GM18502 (cell line): Measurements from ENCODE around the gene SDHA.
"Not testable (repeated sequence)": the region's sequence is repeated elsewhere in the genome, so short reads cannot be mapped to it uniquely, and the experiment has no call there.

Experiments used
- ATAC-seq: cut with Tn5 transposase; IDR thresholded peaks from one replicate; pipeline ENCODE4 v1.9.1; 2021; ENCODE audit warnings: mild to moderate bottlenecking; ENCODE audit not compliant: unreplicated experiment, poor library complexity

Gene SDHA

DNA sequence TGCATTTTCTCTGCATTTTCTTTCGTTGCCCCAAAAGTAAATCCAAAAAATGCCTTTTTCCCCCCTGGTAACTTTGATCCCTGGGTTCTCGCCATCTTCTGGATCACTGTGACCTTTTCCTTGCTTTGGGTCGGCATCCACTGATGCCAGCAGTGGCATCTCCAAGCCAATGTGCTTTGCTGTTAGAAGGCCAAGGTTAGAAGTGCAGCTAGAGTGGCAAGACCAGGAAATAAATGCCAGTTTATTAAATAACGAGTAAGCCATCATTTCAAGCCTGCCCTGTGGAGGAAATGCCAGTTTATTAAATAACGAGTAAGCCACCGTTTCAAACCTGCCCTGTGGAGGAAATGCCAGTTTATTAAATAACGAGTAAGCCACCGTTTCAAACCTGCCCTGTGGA is 33.4 kb downstream of the SDHA start:
- ATAC-seq = not testable (repeated sequence)

DNA sequence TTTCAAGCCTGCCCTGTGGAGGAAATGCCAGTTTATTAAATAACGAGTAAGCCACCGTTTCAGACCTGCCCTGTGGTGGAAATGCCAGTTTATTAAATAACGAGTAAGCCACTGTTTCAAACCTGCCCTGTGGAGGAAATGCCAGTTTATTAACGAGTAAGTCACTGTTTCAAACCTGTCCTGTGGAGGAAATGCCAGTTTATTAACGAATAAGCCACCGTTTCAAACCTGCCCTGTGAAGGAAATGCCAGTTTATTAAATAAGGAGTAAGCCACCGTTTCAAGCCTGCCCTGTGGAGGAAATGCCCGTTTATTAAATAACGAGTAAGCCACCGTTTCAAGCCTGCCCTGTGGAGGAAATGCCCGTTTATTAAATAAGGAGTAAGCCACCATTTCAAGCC is 33.9 kb downstream of the SDHA start:
- ATAC-seq = not testable (repeated sequence)

GRCh38 chr5:252546-252945 is 34.4 kb downstream of the SDHA start:
- ATAC-seq = no peak

DNA sequence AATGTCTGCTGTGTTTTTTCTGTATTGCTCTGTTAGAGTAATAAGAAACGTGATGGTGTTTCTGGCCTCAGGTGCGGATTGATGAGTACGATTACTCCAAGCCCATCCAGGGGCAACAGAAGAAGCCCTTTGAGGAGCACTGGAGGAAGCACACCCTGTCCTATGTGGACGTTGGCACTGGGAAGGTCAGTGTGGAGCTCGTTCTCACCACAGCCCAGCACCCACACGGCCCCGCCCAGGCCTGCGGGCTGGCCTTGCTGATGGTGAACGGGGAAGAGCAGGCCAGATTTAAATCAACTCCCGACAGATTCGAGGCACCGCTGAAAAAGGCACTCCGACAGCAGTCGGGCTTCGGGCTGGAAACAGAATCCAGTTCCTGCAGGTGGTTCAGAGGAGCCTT is 36.2 kb downstream of the SDHA start:
- ATAC-seq = not testable (repeated sequence)

DNA sequence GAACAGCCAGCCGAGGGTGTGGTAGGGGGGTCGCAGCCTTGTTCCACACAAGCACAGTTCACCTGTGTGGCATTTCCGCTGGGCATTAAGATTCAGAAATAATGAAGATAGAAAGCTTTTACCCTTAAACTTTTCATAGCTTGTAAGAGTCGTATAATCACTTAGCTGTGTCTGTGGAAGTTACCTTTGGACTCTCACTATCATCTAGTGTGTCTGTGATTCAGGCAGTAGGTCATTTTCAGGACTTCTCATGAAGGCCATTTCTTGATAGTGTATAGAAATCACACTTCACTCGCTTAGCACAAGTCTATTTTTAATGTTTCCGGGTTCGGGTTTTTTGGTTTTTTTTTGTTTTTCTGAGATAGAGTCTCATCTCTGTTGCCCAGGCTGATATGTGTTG is 37.0 kb downstream of the SDHA start:
- ATAC-seq = not testable (repeated sequence)

- not testable (repeated sequence) for ATAC-seq
Observed at GRCh38 chr5:256347-256746, 38.2 kb downstream of the SDHA start.

- no peak for ATAC-seq
Observed at GRCh38 chr5:257148-257547, 39.0 kb downstream of the SDHA start.

GRCh38 chr5:263275-263974 is 45.3 kb downstream of the SDHA start:
- not testable (repeated sequence) for ATAC-seq

DNA sequence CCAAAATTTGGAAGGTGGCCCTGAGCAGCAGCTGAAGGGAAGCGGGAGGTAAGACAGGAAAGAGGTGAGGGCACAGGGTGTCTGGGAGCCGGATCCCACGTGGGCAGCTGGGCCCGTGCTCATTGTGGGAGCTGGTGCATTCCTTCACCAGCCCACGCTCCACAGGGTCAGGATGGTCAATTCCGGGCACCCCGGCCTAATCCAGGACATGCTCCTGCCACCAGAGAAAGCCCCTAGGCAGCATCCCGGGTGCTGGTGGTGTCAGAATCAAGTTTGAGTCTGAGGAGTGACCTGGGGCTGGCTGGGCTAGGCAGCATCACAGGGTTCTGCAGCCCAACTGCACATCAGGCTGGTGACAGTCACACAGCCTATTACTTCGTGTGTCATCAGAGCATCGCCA is 46.2 kb downstream of the SDHA start:
- ATAC-seq = no peak

GRCh38 chr5:266311-267026 is 48.3 kb downstream of the SDHA start:
- ATAC-seq = not testable (repeated sequence)

DNA sequence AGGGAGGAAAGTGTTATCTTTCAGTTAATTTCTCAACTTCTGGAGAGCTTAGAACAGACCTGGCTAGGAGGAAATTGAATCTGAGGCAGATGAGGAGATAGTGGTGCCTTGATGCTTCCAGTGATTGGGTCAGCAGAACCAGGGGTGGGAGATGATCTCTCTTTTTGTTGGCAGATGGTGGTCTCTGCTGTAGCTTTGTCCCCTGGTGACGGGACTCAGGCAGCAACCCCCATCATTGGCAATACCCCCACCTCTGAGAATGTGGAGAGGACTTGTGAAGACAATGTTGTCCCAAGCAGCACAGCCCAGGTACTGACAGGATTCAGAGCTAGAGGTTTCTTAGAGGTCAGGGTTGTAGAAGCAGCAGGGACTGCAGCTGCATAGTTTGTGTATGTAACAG is 49.6 kb downstream of the SDHA start:
- no peak for ATAC-seq

DNA sequence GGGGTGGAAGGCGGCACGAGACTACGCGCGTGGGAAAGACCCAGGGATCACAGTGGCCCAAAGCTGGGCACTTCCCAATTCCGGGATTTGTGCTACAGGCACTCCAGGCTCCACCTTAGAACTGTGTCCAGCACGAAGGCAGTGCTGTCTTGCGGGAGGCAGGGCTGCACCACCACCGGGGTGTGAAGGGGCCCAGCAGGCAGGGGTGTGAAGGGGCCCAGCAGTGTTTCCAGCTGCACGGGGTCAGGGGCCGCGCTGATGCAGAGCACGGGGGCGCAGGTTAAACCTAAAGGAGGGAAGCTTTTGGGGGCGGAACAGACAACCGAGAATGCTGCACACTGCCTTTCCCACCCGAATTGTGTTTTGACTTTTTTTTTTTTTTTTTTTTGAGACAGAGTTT is 52.2 kb downstream of the SDHA start:
- no peak for ATAC-seq

DNA sequence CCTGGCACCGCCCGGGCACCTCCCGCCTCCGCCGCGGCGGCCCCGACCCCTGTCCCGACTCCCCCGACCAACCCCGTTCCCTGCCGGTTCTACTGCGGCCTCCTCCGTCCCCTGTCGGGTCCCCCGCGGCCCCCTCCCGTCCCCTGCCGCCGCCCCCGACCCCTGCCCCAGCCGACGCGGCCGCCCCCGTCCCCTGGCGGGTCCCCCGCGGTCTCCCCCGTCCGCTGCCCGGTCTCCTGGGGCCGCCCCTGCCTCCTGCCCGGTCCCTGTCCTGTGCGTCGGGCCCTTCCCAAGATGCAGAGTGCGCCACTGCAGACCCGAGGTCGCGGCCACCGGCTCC is 53.7 kb downstream of the SDHA start:
- not testable (repeated sequence) for ATAC-seq

DNA sequence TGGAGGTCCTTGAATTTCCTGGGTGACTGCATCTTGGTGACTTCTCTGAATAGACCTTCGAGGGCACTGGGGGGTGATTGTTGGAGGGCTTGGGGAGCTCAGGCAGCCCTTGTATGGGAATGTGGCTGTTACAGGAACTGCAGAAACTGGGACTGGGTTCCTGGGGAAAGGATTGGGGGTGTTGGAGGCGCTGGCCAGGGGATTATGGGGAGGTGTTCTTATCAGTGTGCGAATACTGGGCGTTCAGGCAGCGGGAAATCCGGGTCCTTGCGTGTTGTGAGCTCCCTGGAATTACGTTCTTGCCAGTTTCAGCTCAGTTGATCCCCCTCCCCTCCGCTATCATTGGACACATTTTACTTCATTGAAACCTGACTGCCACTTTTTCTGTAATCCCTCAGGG is 55.0 kb downstream of the SDHA start:
- ATAC-seq = not testable (repeated sequence)

DNA sequence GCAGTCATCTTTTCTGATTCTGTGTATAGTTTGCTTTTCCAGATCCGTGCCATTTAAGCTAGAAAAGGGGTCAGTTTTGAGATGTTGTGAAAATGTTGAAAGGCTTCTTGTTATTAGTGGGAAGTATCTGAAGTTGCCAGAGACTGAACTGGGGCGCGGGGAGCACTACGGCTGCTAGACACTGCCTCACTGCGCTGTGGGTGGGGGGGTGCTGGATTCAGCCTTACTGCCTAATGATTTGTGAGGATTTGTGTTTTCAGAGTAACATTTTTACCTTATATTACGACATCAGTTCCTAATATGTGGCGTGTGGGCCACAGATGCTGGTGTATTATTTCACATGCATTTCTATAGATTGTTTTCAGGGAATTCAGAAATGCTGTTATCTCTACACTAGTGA is 55.4 kb downstream of the SDHA start:
- ATAC-seq = not testable (repeated sequence)

DNA sequence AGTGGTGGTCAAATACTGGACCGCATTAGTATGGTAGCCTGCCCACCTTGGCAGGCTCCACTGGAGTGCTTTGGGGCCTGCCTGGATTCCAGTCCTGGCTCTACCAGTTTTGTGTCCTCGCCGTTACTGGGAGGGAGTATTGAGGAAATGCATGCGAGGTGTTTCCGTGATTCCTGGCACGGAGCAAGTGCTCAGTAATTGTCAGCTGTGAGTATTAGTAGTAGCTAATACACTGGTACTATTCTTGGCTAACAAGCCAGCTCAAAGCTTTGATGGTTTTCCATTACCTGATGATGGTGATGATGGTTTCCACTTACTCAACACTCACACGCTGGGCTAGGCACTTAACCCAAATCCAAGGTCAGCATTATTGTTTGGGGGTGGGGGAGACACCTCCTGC is 56.2 kb downstream of the SDHA start:
- not testable (repeated sequence) for ATAC-seq

- ATAC-seq = no peak
Observed at GRCh38 chr5:278646-279045, 60.5 kb downstream of the SDHA start.

- not testable (repeated sequence) for ATAC-seq
Observed at GRCh38 chr5:279051-279665, 61.0 kb downstream of the SDHA start.

DNA sequence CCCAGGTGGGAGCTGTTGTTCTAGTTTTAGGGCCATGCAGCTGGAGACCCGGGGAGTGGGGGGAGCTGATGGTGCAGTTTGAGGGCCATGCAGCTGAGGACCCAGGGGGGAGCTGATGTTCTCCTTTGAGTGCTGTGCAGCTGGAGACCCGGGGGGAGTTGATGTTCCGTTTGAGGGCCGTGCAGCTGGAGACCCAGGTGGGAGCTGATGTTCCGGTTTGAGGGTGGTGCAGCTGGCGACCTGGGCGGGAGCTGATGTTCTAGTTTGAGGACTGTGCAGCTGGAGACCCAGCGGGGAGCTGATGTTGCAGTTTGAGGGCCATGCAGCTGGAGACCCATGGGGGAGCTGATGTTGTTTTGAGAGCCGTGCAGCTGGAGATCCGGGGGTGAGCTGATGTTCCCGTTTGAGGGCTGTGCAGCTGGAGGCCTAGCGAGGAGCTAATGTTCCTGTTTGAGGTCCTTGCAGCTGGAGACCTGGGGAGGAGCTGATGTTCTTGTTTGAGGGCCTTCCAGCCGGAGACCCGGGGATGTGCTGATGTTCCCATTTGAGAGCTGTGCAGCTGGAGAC is 68.0 kb downstream of the SDHA start:
- ATAC-seq = no peak

GRCh38 chr5:290200-290599 is 72.1 kb downstream of the SDHA start:
- not testable (repeated sequence) for ATAC-seq

DNA sequence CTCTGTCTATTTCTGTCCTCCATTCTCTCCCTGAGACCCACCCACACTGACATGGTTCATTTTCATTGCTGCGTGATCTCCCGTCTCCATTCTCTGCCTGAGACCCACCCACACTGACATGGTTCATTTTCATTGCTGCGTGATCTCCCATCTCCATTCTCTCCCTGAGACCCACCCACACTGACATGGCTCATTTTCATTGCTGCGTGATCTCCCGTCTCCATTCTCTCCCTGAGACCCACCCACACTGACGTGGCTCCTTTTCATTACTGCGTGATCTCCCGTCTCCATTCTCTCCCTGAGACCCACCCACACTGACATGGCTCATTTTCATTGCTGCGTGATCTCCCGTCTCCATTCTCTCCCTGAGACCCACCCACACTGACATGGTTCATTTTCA is 73.2 kb downstream of the SDHA start:
- ATAC-seq = not testable (repeated sequence)
